Liver (tissue), 3 donors: ENCODE data around the gene SLC38A3.

Experiments used
- ATF3 ChIP-seq: IDR thresholded peaks from 2 replicates; pipeline ENCODE4 v1.6.1; 2016; ENCODE audit warnings: antibody characterized with exemption
- CTCF ChIP-seq: fragments of 150-350 bp; IDR thresholded peaks from 2 replicates; pipeline ENCODE4 v1.5.1; 2017; ENCODE audit warnings: improper control_type of control experiment, low read depth, low read length; ENCODE audit not compliant: missing input control
- EGR1 ChIP-seq, 2 donors: IDR thresholded peaks; 2 replicates each; pipeline ENCODE4 v1.6.1; 2016 to 2018; ENCODE audit warnings: antibody characterized with exemption in 2 of 2, low read depth in 2 of 2
- FOXA1 ChIP-seq: IDR thresholded peaks from 2 replicates; pipeline ENCODE4 v1.6.1; 2016; ENCODE audit warnings: antibody characterized with exemption
- GABPA ChIP-seq, 2 donors: IDR thresholded peaks in 1 of 2; conservative IDR thresholded peaks in 1 of 2; 2 replicates each; pipeline ENCODE4 v1.6.1; 2016; ENCODE audit warnings: antibody characterized with exemption in 2 of 2, mild to moderate bottlenecking in 1 of 2, moderate library complexity in 1 of 2
- MAX ChIP-seq: IDR thresholded peaks from 2 replicates; pipeline ENCODE4 v1.6.1; 2016; ENCODE audit warnings: antibody characterized with exemption
- RAD21 ChIP-seq, 2 donors: IDR thresholded peaks; 2 replicates each; pipeline ENCODE4 v1.6.1; 2016; ENCODE audit warnings: antibody characterized with exemption in 2 of 2, mild to moderate bottlenecking in 2 of 2
- REST ChIP-seq: IDR thresholded peaks from 2 replicates; pipeline ENCODE4 v1.6.1; 2016; ENCODE audit warnings: antibody characterized with exemption, mild to moderate bottlenecking
- SP1 ChIP-seq: IDR thresholded peaks from 2 replicates; pipeline ENCODE4 v1.6.1; 2018; ENCODE audit warnings: antibody characterized with exemption, mild to moderate bottlenecking
- TAF1 ChIP-seq: conservative IDR thresholded peaks from 2 replicates; pipeline ENCODE4 v1.6.1; 2016; ENCODE audit warnings: antibody characterized with exemption, mild to moderate bottlenecking
- YY1 ChIP-seq: IDR thresholded peaks from 2 replicates; pipeline ENCODE4 v1.6.1; 2016; ENCODE audit warnings: antibody characterized with exemption, mild to moderate bottlenecking
- donor health status: healthy.
- donor health status: healthy.

GRCh38 chr3:50268703-50269451 lies 63.8 kb downstream of the SLC38A3 start, which contains the start of gene SEMA3B:
- TF ChIP-seq MAX (no peak), CTCF (no peak), EGR1 (IDR thresholded peaks at IDR 0.05; ENCODE audit: low read depth in 2 of 2) (no peak), ATF3 (no peak), REST (no peak), RAD21 (IDR thresholded peaks at IDR 0.05) (no peak), SP1 (no peak), FOXA1 (no peak), YY1 (no peak), TAF1 (no peak), GABPA (IDR thresholded peaks at IDR 0.05 in 1 of 2, conservative IDR thresholded peaks at IDR 0.05 in 1 of 2) (no peak)
